HepG2 (cell line): ENCODE data around the gene USF1. TPM values are rescaled to one million over a fixed set of nuclear protein-coding genes. Genes with fewer than 3 reads are reported as not detected.

Experiments used
- DR1 ChIP-seq: sonication (generic); formaldehyde crosslinking; IDR thresholded peaks from 2 replicates; pipeline ENCODE4 v1.8.0; 2021; ENCODE audit warnings: mild to moderate bottlenecking, missing genetic modification reagents, inconsistent platforms
- ELF4 ChIP-seq: sonication (generic); formaldehyde crosslinking; IDR thresholded peaks from 2 replicates; pipeline ENCODE4 v1.5.0; 2020; ENCODE audit warnings: missing genetic modification reagents, mild to moderate bottlenecking, moderate library complexity, borderline replicate concordance
- GATAD2A ChIP-seq: IDR thresholded peaks from 2 replicates; pipeline ENCODE4 v1.6.1; 2016
- GPN1 ChIP-seq: sonication (generic); formaldehyde crosslinking; IDR thresholded peaks from 2 replicates; pipeline ENCODE4 v1.5.1; 2020; ENCODE audit warnings: missing genetic modification reagents, borderline replicate concordance
- HNF4G ChIP-seq, 2 experiments: sonication (generic) in 1 of 2; formaldehyde crosslinking in 1 of 2; IDR thresholded peaks; 2 replicates each; pipeline versions ENCODE4 v1.4.0 to v1.6.1; 2011 to 2020; ENCODE audit warnings: borderline replicate concordance in 2 of 2, low read depth in 2 of 2, mild to moderate bottlenecking in 2 of 2, low read length in 1 of 2, missing genetic modification reagents in 1 of 2, moderate library complexity in 1 of 2
- JUNB ChIP-seq: sonication (generic); formaldehyde crosslinking; IDR thresholded peaks from 2 replicates; pipeline ENCODE4 v1.8.0; 2022; ENCODE audit warnings: missing genetic modification reagents, mild to moderate bottlenecking, borderline replicate concordance
- RFX3 ChIP-seq: IDR thresholded peaks from 2 replicates; pipeline ENCODE4 v1.6.1; 2016; ENCODE audit warnings: missing biosample characterization, missing genetic modification reagents
- SRSF9 ChIP-seq: fragments of 200-400 bp; formaldehyde crosslinking; IDR thresholded peaks from 2 replicates; pipeline ENCODE4 v1.6.1; 2018; ENCODE audit warnings: borderline replicate concordance, mild to moderate bottlenecking, low read depth, low read length; ENCODE audit not compliant: insufficient read depth, poor library complexity, severe bottlenecking
- TBX2 ChIP-seq: sonication (generic); formaldehyde crosslinking; IDR thresholded peaks from 2 replicates; pipeline ENCODE4 v1.5.0; 2020; ENCODE audit warnings: missing genetic modification reagents, mild to moderate bottlenecking, borderline replicate concordance
- YY1 ChIP-seq: IDR thresholded peaks from 2 replicates; pipeline ENCODE4 v1.6.1; 2011; ENCODE audit warnings: low read length, low read depth, moderate library complexity, mild to moderate bottlenecking; ENCODE audit not compliant: insufficient read depth, insufficient replicate concordance
- ZBTB33 ChIP-seq: sonication (generic); formaldehyde crosslinking; IDR thresholded peaks from 2 replicates; pipeline ENCODE4 v1.4.0; 2020; ENCODE audit warnings: missing genetic modification reagents
- ZBTB46 ChIP-seq: sonication (generic); formaldehyde crosslinking; IDR thresholded peaks from 2 replicates; pipeline ENCODE4 v1.4.0; 2020; ENCODE audit warnings: mild to moderate bottlenecking, missing genetic modification reagents, borderline replicate concordance
- ZFY ChIP-seq: sonication (generic); formaldehyde crosslinking; IDR thresholded peaks from 2 replicates; pipeline ENCODE4 v1.4.0; 2020; ENCODE audit warnings: missing genetic modification reagents
- ZNF282 ChIP-seq: fragments of 450-650 bp; IDR thresholded peaks from 2 replicates; pipeline ENCODE4 v1.6.1; 2018; ENCODE audit not compliant: partially characterized antibody
- ZNF335 ChIP-seq: sonication (generic); formaldehyde crosslinking; IDR thresholded peaks from 2 replicates; pipeline ENCODE4 v1.4.0; 2020; ENCODE audit warnings: missing genetic modification reagents
- ZNF33A ChIP-seq: sonication (generic); formaldehyde crosslinking; IDR thresholded peaks from 2 replicates; pipeline ENCODE4 v1.5.1; 2020; ENCODE audit warnings: missing genetic modification reagents, mild to moderate bottlenecking, moderate library complexity, borderline replicate concordance
- ZNF432 ChIP-seq: sonication (generic); formaldehyde crosslinking; IDR thresholded peaks from 2 replicates; pipeline ENCODE4 v1.5.0; 2020; ENCODE audit warnings: missing genetic modification reagents, mild to moderate bottlenecking, borderline replicate concordance
- ZNF720 ChIP-seq: sonication (generic); formaldehyde crosslinking; IDR thresholded peaks from 2 replicates; pipeline ENCODE4 v1.4.0; 2020; ENCODE audit warnings: missing genetic modification reagents
- ZSCAN29 ChIP-seq: sonication (generic); formaldehyde crosslinking; conservative IDR thresholded peaks from 2 replicates; pipeline ENCODE4 v1.4.0; 2020; ENCODE audit warnings: mild to moderate bottlenecking, missing genetic modification reagents
- ZSCAN31 ChIP-seq: sonication (generic); formaldehyde crosslinking; IDR thresholded peaks from 2 replicates; pipeline ENCODE4 v1.5.0; 2020; ENCODE audit warnings: low read depth, mild to moderate bottlenecking, missing genetic modification reagents
- polyA plus RNA-seq, 8 experiments: library from polyadenylated mRNA; depleted of rRNA in 3 of 8; stranded (reverse) in 7 of 8; unstranded in 1 of 8; fragments of >200 nt; fragmentation: Illumina TruSeq in 4 of 8; extraction: Trizol in 4 of 8; gene quantifications; 2 replicates each; pipeline versions ENCODE4 v1.2.1 to v1.2.3, GENCODE V29; 2011 to 2016; ENCODE audit warnings: low read depth in 4 of 8, missing spikeins in 1 of 8, mixed read lengths in 1 of 8; ENCODE audit not compliant: insufficient read depth in 1 of 8
- total RNA-seq, 5 experiments: library from RNA; depleted of rRNA; stranded (reverse); fragments of >200 nt; fragmentation: Illumina TruSeq; extraction: Trizol; gene quantifications; 2 replicates each; pipeline ENCODE4 v1.2.3, GENCODE V29; 2016; ENCODE audit warnings: low read depth in 1 of 5
- TF ChIP-seq, protein P1 (sequence below): sonication (generic); formaldehyde crosslinking; IDR thresholded peaks from 2 replicates; pipeline ENCODE4 v1.5.1; 2020; ENCODE audit warnings: mild to moderate bottlenecking, missing genetic modification reagents, moderate library complexity
- TF ChIP-seq, protein P2 (sequence below): sonication (generic); formaldehyde crosslinking; IDR thresholded peaks from 2 replicates; pipeline ENCODE4 v1.5.0; 2020; ENCODE audit warnings: missing genetic modification reagents, mild to moderate bottlenecking, borderline replicate concordance
- TF ChIP-seq, protein P3 (sequence below): IDR thresholded peaks from 2 replicates; pipeline ENCODE4 v1.6.1; 2016; ENCODE audit warnings: mild to moderate bottlenecking, missing biosample characterization, missing genetic modification reagents

The USF1 gene
- total and polyA plus RNA-seq, 2 of the 13 experiments (the other 11 are each of a cell fraction or from before 2014, with no cell fraction given), result 26.9 to 39.4 TPM

DNA sequence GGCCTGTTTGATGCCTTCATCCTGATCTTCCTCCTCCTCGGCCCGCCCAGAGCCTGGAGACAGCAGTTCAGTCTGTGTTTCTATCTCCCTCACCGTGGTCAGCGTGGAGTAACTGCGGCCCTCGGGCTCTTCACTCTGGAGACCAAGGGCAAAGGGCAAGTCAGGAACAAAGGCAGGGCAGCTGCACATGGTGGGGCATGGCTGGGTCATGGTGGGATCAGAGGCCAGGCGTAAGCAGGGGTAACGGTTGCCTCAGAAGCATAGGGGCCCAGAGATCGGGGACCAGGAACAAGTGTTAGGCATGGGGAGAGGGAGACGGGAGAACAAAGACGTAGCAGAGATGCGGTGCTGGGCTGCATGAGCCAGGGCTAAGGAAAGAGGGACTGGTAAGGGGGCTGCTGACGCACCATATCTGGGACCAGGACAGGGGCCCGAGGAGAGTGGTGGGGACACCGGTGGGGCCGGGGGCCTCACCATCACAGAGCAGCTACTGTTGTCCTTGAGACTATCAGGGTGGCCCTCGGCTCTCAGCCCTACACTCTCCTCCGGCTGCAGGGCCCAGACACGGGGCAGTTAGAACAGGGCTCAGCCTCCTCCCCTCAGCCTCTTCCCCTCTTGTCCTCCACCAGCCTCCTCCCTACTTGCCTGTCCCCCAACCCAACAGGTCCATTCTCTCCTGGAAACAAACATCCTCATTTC lies 27.1 kb upstream of the USF1 start (continued):
- TF ChIP-seq JUNB (CRISPR knock-in tag), result no peak
- TF ChIP-seq ZBTB33 (CRISPR knock-in tag), result 0 out of 2 replicates have a peak, but pooled peaks have one; percentile 10
- no peak for TF ChIP-seq SRSF9
- TF ChIP-seq ZNF33A (CRISPR knock-in tag), result no peak
- TF ChIP-seq ZSCAN31, result peak; percentile 24; the same call in 1 of the 2 replicates
- TF ChIP-seq RFX3 (CRISPR knock-in tag), result no peak
- peak; percentile 47 for TF ChIP-seq HNF4G (IDR thresholded peaks at IDR 0.05; ENCODE audit: borderline replicate concordance, low read depth, low read length)
- TF ChIP-seq HNF4G (CRISPR knock-in tag; IDR thresholded peaks at IDR 0.05; ENCODE audit: borderline replicate concordance, low read depth), result no peak
- TF ChIP-seq ZSCAN29 (CRISPR knock-in tag), result no peak
- no peak for TF ChIP-seq ELF4 (CRISPR knock-in tag)
- no peak for TF ChIP-seq GPN1 (CRISPR knock-in tag)
- TF ChIP-seq, protein P1, sequence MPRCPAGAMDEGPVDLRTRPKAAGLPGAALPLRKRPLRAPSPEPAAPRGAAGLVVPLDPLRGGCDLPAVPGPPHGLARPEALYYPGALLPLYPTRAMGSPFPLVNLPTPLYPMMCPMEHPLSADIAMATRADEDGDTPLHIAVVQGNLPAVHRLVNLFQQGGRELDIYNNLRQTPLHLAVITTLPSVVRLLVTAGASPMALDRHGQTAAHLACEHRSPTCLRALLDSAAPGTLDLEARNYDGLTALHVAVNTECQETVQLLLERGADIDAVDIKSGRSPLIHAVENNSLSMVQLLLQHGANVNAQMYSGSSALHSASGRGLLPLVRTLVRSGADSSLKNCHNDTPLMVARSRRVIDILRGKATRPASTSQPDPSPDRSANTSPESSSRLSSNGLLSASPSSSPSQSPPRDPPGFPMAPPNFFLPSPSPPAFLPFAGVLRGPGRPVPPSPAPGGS (CRISPR knock-in tag), result no peak
- TF ChIP-seq ZBTB46 (CRISPR knock-in tag), result no peak
- TF ChIP-seq, protein P2, sequence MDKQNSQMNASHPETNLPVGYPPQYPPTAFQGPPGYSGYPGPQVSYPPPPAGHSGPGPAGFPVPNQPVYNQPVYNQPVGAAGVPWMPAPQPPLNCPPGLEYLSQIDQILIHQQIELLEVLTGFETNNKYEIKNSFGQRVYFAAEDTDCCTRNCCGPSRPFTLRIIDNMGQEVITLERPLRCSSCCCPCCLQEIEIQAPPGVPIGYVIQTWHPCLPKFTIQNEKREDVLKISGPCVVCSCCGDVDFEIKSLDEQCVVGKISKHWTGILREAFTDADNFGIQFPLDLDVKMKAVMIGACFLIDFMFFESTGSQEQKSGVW, result 0 out of 2 replicates have a peak, but pooled peaks have one; percentile 60
- TF ChIP-seq ZFY, result peak; percentile 49
- 0 out of 2 replicates have a peak, but pooled peaks have one; percentile 37 for TF ChIP-seq ZNF432 (CRISPR knock-in tag)
- no peak for TF ChIP-seq ZNF282
- no peak for TF ChIP-seq TBX2 (CRISPR knock-in tag)
- no peak for TF ChIP-seq DR1 (CRISPR knock-in tag)
- TF ChIP-seq GATAD2A (CRISPR knock-in tag), result peak; percentile 54
- TF ChIP-seq, protein P3, sequence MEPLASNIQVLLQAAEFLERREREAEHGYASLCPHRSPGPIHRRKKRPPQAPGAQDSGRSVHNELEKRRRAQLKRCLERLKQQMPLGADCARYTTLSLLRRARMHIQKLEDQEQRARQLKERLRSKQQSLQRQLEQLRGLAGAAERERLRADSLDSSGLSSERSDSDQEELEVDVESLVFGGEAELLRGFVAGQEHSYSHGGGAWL (CRISPR knock-in tag), result 0 out of 2 replicates have a peak, but pooled peaks have one; percentile 9
- TF ChIP-seq ZNF335 (CRISPR knock-in tag), result no peak
- TF ChIP-seq ZNF720 (CRISPR knock-in tag), result no peak
- TF ChIP-seq YY1, result peak; percentile 10
